ENCODE measurements around the gene ITPK1.

The ITPK1 gene

DNA sequence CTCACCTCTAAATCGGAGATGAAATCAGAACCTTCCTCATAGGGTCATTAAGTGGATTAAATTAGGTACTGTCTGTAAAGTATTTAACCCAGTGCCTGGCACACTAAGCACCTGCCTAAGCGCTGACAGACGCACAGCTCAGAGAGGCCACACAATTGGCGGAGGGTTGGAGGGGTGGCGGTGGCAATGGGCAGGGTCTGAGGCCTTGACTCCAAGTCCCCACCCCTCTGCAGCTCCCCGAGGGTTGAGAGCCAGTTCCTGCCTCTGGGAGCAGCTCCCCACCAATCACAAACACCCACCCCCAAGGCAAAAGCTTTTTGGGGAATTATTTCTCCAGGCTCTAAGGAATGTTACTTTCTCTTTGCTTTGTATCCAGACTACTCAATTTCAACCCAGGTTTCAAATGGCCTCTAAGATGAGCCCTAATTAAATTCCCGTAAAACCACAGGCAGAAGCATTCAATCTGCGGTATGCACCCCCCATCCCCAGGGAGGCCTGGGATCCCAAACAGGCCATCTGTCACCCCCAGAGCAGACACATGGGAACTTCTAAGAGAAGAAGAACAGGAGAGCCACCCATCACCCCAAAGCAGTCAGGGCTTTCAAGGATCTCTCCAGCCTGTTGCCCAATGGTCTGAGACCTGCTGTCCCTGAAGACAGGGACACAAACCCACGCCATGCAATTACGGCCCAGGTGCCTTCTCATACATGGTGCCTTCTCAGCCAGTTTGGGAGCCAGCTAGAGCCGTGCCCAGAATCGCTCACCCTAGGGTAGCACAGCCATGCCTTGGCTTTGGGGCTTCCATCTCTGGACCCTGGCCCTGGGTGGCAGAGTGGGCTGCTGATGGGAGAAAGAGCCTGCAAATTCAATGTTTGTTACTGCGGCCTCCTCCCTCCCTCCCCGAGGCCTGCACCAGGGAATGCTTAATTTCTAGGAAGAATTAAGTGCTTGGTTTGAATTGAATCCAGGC, 126.7 kb downstream of the ITPK1 start:
- no peak for DNase-seq (ENCODE audit: low spot score)

GRCh38 chr14:92987713-92988510, 127.8 kb downstream of the ITPK1 start:
- DNase-seq (ENCODE audit: low spot score): no peak

DNA sequence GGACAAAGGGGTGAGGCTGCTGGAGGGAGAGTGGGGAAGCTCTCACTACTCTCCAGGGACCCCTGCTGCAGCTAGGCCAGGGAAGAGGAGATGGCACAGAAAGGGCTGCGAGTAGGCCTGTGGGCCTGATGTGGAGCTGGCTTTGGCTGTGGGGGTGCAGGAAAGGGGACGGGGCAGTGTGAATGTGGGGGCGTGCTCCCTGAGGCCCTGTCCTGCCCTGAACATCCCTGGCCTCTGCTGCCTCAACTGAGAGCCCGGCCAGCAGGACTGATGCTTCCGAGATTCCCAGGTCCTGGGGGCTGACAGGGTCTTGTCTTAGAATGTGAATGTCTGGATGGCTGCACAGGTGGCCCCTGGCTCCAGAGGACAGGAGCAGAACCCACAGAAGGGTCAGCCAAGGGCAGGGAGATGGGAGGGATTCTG, 128.6 kb downstream of the ITPK1 start:
- no peak for DNase-seq (ENCODE audit: low spot score)

GRCh38 chr14:92986254-92987147, 129.2 kb downstream of the ITPK1 start:
- peak; percentile 68 for DNase-seq (ENCODE audit: low spot score)

DNA sequence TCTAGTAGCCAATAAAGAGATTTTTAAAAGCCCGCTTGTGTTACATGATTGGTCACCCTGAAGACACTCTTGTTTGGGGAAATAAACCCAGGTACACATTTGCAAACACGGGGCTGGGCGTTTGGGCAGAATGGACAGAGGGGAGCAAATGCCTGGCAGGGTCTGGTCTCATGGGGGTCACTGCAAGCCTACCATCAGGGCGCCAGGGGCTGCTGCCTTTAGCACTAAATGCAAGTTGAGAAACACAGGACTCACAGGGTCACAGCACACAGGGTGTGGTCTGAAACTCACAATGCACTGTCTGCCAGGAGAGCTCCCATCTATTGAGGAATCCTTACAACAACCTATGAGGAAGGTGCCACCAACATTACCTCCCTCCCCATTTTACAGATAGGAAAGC, 130.2 kb downstream of the ITPK1 start:
- DNase-seq (ENCODE audit: low spot score): no peak

DNA sequence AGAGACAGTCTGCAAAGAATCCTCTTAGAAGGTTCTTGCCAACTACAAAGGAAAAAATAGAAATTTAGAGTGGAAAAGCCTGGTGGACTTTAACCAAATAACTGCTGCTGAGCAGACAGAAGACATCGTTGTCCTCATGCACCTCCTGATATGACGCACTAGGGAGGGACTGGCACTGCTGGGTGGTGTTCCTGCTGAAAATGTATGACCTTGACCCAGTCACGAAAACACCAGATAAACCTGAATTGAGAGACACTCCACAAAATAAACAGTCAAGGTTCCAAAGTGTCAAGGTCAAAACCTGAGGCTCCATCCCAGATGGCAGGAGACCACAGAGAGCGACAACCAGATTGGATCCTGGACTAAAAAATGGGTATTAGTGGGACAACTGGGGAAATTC, 130.8 kb downstream of the ITPK1 start:
- no peak for DNase-seq (ENCODE audit: low spot score)

DNA sequence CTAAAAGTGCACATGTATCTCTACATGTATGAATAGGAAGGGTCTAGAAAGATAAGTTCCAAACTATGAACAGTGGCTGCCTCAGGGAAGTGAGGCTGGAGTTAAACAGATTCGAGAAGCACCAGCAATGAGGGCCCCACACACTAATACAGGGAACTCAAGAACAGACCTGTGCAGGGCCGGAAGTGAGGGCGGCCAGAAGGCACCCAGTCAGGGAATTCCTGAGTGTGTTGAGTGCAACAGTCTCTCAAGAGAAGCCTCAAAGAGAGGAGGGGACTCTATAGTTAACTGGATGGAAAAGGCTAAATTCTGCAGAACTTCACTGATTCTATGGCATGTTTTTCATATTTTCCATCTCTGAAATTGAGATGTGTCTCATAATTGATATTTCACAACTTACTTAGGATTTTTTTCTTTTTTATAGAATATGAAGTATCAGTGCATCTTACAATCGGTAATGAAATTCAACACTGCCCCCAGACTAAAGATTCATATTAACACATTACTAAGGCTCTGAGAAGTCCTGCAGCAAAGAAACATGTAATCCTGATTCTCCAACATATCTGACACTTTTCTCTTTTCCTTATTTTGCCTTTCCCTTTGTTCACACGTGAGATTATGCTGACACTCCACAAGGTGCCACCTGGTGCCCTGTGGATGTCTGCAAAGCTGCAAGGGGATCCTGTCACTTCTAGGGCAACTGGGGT, 131.5 kb downstream of the ITPK1 start:
- no peak for DNase-seq (ENCODE audit: low spot score)

- DNase-seq (ENCODE audit: low spot score): no peak
Measured at GRCh38 chr14:92982956-92983355, 132.8 kb downstream of the ITPK1 start.

DNA sequence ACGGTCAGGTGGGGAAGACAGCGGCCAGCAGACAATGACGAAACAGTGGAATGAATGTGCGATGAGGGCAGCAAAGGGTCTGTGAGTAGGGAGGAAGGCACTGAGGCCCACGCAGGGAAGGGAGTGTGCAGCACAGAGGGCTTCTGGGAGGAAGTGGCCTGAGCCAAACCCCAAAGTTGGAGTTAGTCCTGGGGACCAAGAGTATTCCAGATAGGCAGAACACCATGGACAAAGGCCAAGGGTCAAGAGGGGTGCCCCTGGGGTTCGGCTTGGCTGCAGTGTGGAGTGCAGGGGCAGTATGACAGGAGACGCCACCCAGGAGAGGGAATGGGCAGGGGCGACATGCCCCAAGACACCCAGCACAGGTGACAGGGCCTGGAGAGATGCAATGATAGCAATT, 134.0 kb downstream of the ITPK1 start:
- DNase-seq (ENCODE audit: low spot score): no peak

- no peak for DNase-seq (ENCODE audit: low spot score)
Measured at GRCh38 chr14:92980866-92981265, 134.9 kb downstream of the ITPK1 start.

DNA sequence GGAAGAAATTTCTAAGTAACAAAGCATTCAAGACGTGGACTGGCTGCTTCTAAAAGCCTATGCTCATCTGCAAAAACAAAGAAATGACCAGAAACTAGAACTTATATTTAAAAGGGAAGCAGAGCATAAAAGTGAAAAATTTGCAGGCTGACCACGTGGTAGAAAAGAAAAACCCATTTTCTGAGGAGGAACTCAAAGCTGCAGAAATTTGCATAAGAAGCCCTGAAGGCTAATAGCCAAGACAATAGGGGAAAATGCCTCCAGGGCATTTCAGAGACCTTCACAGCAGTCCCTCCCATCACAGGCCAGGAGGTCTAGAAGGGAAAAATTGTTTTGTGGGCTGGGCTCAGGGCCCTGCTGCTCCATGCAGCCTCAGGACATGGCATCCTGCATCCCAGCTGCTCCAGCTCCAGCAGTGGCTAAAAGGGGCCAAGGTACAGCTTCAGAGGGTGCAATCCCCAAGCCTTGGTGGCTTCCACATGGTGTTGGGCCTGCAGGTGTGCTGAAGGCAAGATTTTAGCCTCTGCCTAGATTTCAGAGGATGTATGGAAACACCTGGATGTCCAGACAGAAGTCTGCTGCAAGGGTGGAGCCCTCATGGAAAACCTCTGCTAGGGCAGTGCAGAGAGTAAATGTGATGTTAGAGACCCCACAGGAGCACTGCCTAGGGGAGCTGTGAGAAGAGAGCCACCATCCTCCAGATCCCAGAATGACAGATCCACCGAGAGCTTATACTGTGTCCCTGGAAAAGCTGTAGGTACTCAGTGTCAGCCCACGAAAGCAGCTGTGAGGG, 137.3 kb downstream of the ITPK1 start:
- no peak for DNase-seq (ENCODE audit: low spot score)

- DNase-seq (ENCODE audit: low spot score): no peak
Measured at GRCh38 chr14:92976268-92976667, 139.5 kb downstream of the ITPK1 start.

DNA sequence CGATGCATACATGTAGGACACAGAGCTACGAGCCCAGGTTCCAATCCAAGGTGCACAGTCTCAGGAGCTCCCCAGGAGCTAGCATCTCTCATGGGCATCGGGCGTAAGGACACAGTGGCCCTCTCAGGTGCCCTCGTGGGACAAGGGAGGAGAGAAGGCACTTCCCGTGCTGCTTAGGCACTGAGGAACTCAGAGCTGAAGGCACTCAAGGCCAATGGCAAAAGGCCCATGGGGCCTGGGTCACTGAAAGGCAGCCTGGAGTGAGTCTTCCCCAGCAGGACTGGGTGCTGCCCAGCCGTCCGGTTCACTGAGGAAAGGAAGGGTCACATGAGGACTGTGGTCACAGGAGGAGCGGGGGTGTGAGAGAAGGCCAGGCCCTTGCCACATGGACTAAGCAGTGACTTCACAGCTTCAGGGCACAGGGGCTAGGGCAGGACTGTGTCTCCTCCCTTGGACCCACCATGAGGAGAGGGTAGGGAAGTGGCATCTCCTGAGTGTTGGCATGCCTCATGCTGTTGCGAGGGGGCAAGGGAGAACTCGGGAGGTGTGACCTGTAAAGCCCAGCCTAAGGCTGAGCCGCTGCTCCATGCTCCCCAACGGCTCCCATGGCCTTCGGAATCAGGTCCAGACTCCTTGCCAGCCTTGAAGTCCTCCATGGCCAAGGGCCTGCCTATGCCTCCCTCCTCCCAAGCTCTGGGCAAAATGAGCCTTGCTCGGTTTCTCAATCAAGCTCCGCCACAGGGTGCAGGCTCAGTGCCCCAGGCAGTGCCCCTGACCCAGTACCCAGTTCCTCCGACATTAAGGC, 141.0 kb downstream of the ITPK1 start:
- DNase-seq (ENCODE audit: low spot score): no peak

GRCh38 chr14:92973798-92974372, 141.8 kb downstream of the ITPK1 start:
- no peak for DNase-seq (ENCODE audit: low spot score)

DNA sequence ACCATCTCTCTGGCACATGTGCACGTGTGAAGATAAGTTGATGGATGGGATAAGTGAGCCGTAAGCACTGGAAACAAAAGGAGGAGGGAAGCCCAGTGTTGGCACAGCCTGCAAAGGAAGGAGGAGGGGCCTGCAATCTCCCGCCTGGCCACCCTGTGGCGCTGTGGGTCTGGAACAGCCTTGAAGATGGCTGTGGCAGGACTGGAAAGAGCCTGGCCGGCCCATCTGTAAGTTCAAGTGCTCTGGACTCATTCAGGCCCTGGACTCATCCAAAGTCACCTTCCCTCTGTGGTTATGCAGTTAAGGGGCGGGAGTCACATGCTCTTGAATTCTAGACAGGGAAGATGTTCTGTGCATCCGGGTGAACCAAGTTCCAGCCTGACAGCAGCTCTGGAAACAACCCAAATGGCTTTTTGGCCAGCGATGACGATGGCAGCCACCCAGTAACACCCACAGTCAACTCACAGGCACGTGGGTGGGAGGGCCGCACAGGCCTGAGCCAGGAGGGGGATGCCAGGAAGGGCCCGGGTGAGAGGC, 142.4 kb downstream of the ITPK1 start:
- peak; percentile 88 for DNase-seq (ENCODE audit: low spot score)

DNA sequence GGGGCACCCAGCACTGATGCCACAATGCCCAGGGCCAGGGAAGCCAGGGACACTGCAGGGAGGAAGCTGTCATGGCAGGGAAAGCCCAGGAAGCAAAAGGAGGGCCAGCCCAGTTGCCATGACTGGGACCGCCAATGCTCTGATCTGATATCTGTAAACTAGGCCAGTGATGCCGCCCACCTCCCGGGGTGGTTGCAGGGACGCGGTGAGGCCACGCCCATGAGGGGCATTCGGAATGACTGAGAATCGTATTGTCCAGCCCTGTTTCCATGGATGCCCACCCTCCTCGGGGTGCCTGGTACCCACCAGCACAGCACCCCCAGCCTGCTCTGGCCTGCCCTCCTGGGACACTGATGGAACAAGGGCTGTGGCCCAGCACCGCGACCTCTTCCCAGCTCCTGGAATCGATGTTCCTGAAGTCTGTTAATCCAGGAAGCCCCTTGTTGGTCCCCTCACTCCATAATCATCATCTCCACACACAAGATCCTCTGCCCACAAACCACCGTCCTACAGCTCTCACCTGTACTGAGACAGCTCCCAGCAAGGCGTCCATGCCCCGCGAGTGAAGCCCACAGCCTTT, 144.0 kb downstream of the ITPK1 start:
- DNase-seq (ENCODE audit: low spot score): no peak

- no peak for DNase-seq (ENCODE audit: low spot score)
Measured at GRCh38 chr14:92970271-92970670, 145.5 kb downstream of the ITPK1 start.

DNA sequence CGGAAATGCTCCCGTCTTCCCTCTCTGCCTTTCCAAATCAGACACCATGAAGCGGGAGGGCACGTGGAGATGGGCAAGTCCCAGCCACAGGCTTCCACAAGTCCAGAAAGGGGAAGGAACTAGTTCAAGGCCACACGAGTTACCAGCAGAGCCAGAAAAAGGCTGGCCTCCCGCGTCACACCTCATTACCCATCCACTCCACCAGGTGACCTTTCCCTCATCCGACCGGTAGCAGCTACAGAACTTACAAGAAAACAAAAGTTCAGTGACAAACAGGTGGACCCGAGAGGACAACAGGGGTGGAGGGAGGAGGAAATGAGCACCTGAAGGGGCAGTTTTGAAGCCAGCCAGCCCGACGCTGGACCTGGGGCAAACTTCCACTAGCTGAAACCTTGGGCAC, 145.9 kb downstream of the ITPK1 start:
- DNase-seq (ENCODE audit: low spot score): no peak

GRCh38 chr14:92969430-92969829, 146.3 kb downstream of the ITPK1 start:
- no peak for DNase-seq (ENCODE audit: low spot score)
